ENCODE results near the gene NPL. TPM values are rescaled to one million over a fixed set of nuclear protein-coding genes. Genes with fewer than 3 reads are reported as not detected.

NPL gene
- total RNA-seq, 2 experiments from 2014 or later, result 7.3 to 8.4 TPM

DNA sequence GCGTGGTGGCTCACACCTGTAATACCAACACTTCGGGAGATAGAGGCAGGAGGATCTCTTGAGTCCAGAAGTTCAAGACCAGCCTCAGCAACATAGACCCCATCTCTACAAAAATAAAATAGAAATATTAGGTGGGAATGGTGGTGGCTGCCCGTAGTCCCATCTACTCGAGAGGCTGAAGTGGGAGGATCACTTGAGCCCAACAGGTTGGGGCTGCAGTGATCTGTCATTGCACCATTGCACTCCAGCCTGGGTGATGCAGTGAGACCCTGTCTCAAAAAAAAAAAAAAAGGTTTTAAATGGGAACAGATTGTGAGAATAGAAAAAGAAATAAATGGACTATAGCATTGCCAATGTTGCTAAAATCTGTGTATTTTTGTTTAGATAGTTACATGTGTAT is 60.7 kb downstream of the NPL start:
- CTCF ChIA-PET, result no interaction called here
- POLR2A ChIA-PET, result no interaction called here

DNA sequence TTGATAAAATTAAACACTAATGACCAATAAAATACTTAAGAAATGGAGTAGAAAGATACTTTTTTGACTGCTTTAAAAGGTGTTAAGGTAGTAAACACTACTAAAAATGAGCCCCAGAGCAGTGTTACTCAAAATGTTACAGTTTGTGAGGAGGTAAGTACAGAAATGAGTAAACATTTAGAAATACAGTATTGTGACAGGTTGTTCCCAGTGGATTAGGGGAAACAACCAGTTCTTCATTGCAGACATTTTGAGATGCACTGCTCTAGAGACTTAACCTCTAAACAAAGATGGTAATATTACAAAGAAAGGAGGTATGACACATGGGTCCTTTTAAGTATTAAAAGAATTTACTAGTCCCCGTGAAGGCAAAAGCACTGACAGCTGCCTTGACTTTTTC is 62.3 kb downstream of the NPL start:
- ChIA-PET CTCF (no interaction called here), POLR2A (no interaction called here)

DNA sequence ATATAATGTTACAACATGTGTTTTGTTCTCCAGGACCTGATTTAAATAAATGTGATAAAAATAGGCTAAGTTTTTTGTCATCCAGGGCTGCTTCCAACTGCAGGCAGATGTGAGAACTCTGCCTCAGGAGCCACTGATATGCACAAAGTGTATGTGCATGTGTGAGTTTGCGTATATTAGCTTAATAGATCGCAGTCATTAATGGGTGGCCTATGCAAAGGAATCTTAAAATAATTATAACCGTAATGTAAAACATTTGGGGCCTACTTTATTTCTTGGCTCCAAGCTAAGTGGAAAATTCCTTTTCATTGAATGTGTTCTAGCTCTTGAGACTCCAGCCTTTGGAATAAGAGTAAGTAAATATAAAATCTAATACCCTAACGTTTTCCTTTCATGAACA is 66.3 kb downstream of the NPL start:
- ChIA-PET POLR2A (no interaction called here), CTCF (no interaction called here)

DNA sequence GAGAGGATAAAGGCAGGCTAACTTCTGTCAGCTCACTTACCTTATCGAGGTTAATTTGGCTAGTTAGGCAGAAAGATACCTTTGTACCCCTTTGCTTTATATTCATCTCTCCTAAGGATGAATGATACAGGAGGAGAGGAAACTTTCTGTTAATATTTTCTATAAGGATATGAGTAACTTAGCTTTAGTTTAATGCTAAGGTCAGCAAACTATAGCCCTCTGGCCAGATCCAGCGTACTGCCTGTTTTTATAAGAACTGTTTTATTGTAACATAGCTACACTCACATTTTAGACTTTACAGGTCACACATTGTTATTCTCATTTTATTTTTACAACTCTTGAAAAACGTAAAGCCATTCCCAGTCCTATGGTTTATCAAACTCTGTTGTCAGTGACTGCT is 67.6 kb downstream of the NPL start:
- POLR2A ChIA-PET, result no interaction called here
- CTCF ChIA-PET, result no interaction called here

DNA sequence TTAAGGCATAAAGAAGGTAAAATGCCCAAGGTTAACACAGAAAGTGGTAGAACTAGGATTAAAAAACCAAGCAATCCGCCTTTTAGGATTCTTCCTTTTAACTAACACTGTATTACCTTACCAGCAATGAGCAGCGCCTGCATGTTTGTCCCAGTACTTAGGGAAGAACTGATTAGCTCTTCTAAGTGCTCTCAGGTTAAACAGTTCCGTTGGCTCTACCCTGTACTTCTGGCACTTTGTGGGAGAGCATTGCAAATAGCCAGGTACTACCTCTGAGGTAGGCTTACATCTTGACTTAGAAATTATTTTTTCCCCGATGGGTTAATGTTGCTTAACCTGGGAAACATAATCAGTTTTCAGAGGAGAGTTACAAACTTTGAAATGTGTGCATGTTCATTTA is 71.1 kb downstream of the NPL start:
- POLR2A ChIA-PET, result no interaction called here
- CTCF ChIA-PET, result no interaction called here

DNA sequence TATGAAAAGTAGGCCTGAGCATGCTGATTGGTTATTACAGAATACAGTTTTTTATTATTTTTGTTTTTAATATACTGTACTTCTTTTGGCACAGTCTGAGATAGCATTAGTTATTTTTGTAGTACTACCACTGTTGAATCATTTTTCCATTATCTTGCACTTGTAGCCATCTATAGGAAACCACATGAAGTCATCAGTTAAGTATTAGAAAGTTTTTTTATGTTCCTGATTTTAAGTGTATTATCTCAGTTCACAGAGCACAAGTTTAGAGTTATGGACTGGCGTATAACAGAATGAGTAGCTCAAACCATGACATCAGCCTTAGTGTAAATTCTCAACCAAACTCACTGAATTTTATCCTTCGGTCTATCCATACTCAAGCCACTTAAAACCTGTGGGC is 72.4 kb downstream of the NPL start:
- POLR2A ChIA-PET, result interaction anchor here (0.5 kb wide), 1 partner anchor 35 kb away, joined by 3 read pairs; no protein-coding TSS in a partner anchor
- CTCF ChIA-PET, result no interaction called here

DNA sequence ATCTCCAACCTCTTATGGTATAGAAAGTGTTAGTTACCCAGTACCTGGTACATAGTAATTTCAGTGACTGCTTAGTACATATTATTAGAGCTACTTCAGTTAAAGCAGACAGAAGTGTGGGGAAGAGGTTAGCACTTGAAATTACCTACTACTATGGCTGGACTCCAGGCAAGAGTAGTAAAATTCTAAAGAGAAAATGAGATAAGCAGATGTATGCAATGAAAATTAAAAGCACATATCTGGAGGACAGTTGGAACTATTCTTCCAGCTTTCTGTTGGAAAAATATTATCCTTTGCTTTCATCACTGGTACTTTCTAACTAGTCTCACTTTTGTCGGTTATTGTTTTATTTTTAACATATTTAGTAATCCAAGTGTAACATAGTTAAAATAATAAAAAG is 73.3 kb downstream of the NPL start:
- CTCF ChIA-PET, result no interaction called here
- POLR2A ChIA-PET, result no interaction called here

DNA sequence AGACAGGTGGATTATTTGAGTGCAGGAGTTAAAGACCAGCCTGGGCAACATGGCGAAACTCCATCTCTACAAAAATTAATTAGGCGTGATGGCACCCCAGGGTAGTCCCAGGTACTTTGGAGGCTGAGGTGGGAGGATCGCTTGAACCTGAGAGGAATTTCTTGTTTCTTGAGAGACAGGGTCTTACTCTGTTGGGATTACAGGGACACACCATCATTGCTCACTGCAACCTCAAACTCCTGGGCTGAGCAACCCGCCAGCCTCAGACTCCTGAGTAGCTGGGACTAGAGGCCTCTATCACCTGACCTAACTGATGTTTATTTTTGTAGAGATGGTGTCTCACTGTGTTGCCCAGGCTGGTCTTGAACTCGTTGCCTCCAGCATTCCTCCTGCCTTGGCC is 74.4 kb downstream of the NPL start:
- CTCF ChIA-PET, result no interaction called here
- POLR2A ChIA-PET, result no interaction called here

DNA sequence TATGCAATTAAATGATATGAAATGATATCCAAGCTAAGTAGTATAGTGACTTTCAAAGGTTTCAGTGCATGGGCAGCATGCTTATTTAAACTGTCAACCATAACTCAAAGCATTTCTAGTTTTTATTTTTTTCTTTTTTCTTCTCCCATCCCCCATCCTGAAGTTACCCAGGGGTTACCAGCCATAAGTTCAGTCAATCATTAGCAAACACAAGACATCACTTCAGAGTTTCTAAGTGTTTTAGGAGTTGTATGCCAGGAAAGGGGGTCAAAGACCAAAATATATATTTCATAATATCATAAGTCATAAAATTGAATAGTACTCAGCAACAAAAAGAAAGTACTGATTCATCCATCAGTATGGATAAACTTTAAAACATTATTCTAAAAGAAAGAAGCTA is 78.3 kb downstream of the NPL start:
- CTCF ChIA-PET, result no interaction called here
- POLR2A ChIA-PET, result no interaction called here

DNA sequence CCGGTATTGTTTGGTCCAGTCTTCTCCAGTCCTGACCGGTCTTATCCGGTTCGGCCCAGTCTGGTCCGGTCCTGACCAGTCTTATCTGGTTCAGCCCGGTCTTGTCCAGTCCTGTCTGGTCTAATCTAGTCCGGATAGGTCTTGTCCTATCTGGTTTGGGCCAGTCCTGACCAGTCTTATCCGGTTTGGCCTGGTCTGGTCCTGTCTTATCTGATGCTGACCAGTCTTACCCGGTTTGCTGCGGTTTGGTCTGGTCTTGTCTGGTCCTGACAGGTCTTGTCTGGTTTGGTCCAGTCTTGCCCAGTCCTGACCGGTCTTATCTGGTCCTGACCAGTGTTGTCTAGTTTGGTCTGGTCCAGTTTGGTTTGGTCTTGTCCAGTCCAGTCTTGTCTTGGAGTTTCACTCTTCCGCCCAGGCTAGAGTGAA is 79.7 kb downstream of the NPL start:
- POLR2A ChIA-PET, result no interaction called here
- CTCF ChIA-PET, result no interaction called here

DNA sequence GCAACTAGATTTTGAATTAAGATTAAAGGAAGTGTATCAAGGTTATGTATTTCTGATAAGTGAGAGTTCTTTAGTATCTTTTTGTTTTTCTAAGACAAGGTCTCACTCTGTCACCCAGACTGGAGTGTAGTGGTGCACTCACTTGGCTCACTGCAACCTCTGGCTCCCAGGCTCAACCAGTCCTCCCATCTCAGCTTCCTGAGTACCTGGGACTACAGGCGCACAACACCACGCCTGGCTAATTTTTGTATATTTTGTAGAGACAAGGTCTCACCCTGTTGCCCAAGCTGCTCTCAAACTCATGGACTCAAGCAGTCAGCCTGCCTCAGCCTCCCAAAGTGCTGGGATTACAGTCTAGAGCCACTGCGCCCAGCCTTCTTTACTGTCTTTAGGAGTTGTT is 83.3 kb downstream of the NPL start:
- ChIA-PET CTCF (no interaction called here), POLR2A (no interaction called here)

DNA sequence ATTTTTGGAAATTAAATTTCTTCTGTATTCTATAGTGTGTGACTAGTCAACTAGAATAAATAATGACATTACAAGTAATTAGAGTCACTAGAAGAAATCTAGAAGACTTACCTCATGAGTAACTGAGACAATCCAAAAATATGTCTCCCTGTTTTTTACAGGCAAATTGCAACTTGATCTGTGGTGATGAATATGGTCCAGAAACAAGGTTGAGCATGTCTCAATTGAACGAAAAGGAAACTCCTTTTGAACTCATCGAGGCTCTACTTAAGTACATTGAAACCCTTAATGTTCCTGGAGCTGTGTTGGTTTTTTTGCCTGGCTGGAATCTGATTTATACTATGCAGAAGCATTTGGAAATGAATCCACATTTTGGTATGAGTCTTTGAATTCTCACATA is 86.3 kb downstream of the NPL start:
- ChIA-PET CTCF (no interaction called here), POLR2A (interaction anchor here (0.5 kb wide), 1 partner anchor 646 kb away, joined by 7 read pairs; no protein-coding TSS in a partner anchor)

DNA sequence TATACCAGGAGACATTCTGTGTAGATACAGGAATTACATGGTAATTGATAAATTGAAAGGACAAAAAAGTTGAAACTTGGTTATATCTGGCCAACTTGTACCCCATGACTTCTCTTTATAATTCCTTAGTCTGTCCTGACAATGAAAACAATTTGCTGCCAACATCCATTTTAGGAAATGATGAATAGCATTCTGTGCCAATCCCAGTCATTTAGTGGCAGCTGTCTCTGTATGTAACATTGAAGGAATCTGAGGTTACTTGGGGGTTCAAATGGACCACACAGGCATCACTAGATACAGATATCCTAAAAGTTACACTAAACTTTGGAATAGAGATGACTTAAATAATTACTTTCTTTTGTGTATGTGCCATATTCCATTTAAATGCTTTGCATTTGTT is 87.8 kb downstream of the NPL start:
- ChIA-PET POLR2A (no interaction called here), CTCF (no interaction called here)

DNA sequence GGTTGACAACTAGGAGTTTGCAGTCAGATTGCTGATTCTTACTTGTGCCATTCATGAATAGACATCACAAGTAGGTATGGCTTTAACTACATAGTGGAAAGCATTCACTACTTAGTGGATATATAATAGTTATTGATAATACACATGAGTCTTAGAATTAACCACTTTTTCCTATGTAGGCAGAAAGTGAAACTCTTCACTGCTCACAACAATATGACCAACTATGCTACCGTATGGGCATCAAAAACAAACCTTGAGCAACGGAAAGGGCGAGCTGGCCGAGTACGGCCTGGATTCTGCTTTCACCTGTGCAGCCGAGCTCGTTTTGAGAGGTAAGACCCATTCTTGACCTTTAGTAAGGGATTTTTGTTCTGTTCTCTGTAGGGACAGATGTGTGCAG is 88.3 kb downstream of the NPL start:
- ChIA-PET POLR2A (no interaction called here), CTCF (no interaction called here)

Other genes with a start within 250 kb of the NPL start
- 1 to 10 TPM; 4.2 to 4.3 TPM for gene RNASEL, start 200.5 kb upstream of the NPL start, total RNA-seq
- 10 to 100 TPM; 77.5 to 79.4 TPM for gene RGS16, start 185.4 kb upstream of the NPL start, total RNA-seq
- gene RGS8, start 105.2 kb upstream of the NPL start, total RNA-seq, result not detected
- gene DHX9, start 49.6 kb downstream of the NPL start, total RNA-seq, result 100 to 1,000 TPM; 335 to 338 TPM
- not detected for gene SHCBP1L, start 163.4 kb downstream of the NPL start, total RNA-seq
- under 1 TPM; 0.15 to 0.27 TPM for gene LAMC1, start 233.6 kb downstream of the NPL start, total RNA-seq

Measured in activated CD8-positive, alpha-beta memory T cell treated with anti-CD3 and anti-CD28 coated beads for 36 hours (primary cell).